ENCODE data around the gene ARID1A. TPM values are rescaled to one million over a fixed set of nuclear protein-coding genes. Genes with fewer than 3 reads are reported as not detected.

ARID1A gene
- total and polyA plus RNA-seq, 2 of the 8 experiments (the other 6 are each of a cell fraction or from before 2014, with no cell fraction given), result 52.1 to 103 TPM

- Histone ChIP-seq H4K5ac (ENCODE audit: insufficient read length, low read depth, low read length) (no peak overlapping the region), H3K79me2 (ENCODE audit: control insufficient read depth in 1 of 2, insufficient read depth in 2 of 2, low read length in 2 of 2) (peaks cover 0 to 72% of the 10 kb centered on the region in 2 experiments; a peak in 3 of 4 replicates), H2BK5ac (ENCODE audit: low read depth, low read length) (no peak overlapping the region), H2BK20ac (ENCODE audit: low read length) (no peak overlapping the region), H4K91ac (replicated peaks; ENCODE audit: insufficient read length, low read length) (no peak overlapping the region), H3K27ac (ENCODE audit: low read depth, low read length) (no peak overlapping the region), H3K23me2 (ENCODE audit: low read depth, low read length) (no peaks in the 10 kb centered on the region), H3K4me1 (replicated peaks in 1 of 4; ENCODE audit: control insufficient read depth in 3 of 4, insufficient read depth in 4 of 4, low read length in 3 of 4) (no peaks in the 10 kb centered on the region), H3K4me2 (ENCODE audit: insufficient read depth in 1 of 2, low read depth in 2 of 2, low read length in 2 of 2) (no peak overlapping the region), H3K56ac (replicated peaks; ENCODE audit: insufficient read length, low read depth, low read length) (no peak overlapping the region), H3K79me1 (ENCODE audit: low read depth, low read length) (peaks cover 13% of the 10 kb centered on the region), H2BK15ac (ENCODE audit: low read length) (no peak overlapping the region), H3K36me3 (ENCODE audit: control insufficient read depth in 2 of 4, insufficient read depth in 4 of 4, low read length in 3 of 4) (peaks cover 14 to 55% (median 34%) of the 10 kb centered on the region in 4 experiments), H2AK5ac (ENCODE audit: low read depth, low read length) (no peak overlapping the region), H3K4me3 (ENCODE audit: extremely low read depth in 1 of 4, insufficient read depth in 2 of 4, low read depth in 3 of 4, low read length in 4 of 4) (no peak overlapping the region), H3K9ac (replicated peaks in 1 of 4; ENCODE audit: extremely low read depth in 1 of 4, low read depth in 3 of 4, low read length in 3 of 4) (no peak overlapping the region), H3K18ac (ENCODE audit: extremely low read depth, low read length) (no peak overlapping the region), H2BK120ac (replicated peaks; ENCODE audit: low read depth, low read length) (no peak overlapping the region), H4K20me1 (replicated peaks in 1 of 2; ENCODE audit: control insufficient read depth in 1 of 2, insufficient read depth in 2 of 2, low read length in 2 of 2) (peaks cover 6 to 28% of the 10 kb centered on the region in 2 experiments), H3K4ac (replicated peaks; ENCODE audit: insufficient read length, low read depth, low read length) (no peak overlapping the region), H4K8ac (ENCODE audit: extremely low read depth, insufficient read depth, low read length) (no peak overlapping the region), H3K14ac (ENCODE audit: insufficient read length) (no peak overlapping the region), H2AFZ (ENCODE audit: low read length) (no peak overlapping the region), H3K23ac (ENCODE audit: insufficient read length) (no peak overlapping the region), H3K27me3 (replicated peaks in 1 of 4; ENCODE audit: control insufficient read depth in 3 of 4, extremely low read depth in 1 of 4, insufficient read depth in 3 of 4, low read length in 3 of 4) (no peaks in the 10 kb centered on the region), H3K9me3 (ENCODE audit: insufficient read depth in 2 of 2, low read depth in 1 of 2, low read length in 1 of 2) (no peaks in the 10 kb centered on the region), H2BK12ac (ENCODE audit: low read depth, low read length) (no peak overlapping the region)
- no peak for DNase-seq (ENCODE audit: low read depth in 1 of 2, low spot score in 2 of 2)
- WGBS, 2 experiments (ENCODE audit: extremely low coverage in 1 of 2, insufficient coverage in 1 of 2, insufficient read length in 1 of 2, insufficient replicate concordance in 2 of 2, low coverage in 1 of 2, low lambda C conversion rate in 2 of 2, missing lambda C conversion rate in 1 of 2), result 86% methylated on average over 5 of the region's 5 CpGs; no CpG with 5 or more reads in 1 of the 2 experiments
- ChIA-PET CTCF (ENCODE audit: partially characterized antibody) (interaction anchor here (0.6 to 1.4 kb wide), 2 partner anchors 30 to 179 kb away, joined by 3 read pairs; no protein-coding TSS in a partner anchor), POLR2A (ENCODE audit: partially characterized antibody) (interaction anchor here (0.7 to 1.8 kb wide), 2 partner anchors 55 to 57 kb away, joined by 3 to 5 read pairs; no protein-coding TSS in a partner anchor)
- FAIRE-seq, result no peak
- TF ChIP-seq EZH2 (IDR thresholded peaks at IDR 0.05; ENCODE audit: low read depth, low read length, severe bottlenecking) (no peak), KDM4A (IDR thresholded peaks at IDR 0.05; ENCODE audit: low read depth, low read length, severe bottlenecking) (no peak), POLR2A (IDR thresholded peaks at IDR 0.05; ENCODE audit: control extremely low read depth in 1 of 2, low read depth in 2 of 2, low read length in 2 of 2) (no peak), CHD1 (IDR thresholded peaks at IDR 0.05; ENCODE audit: low read depth, low read length) (no peak), JUN (IDR thresholded peaks at IDR 0.05; ENCODE audit: low read depth, low read length) (no peak), BRCA1 (IDR thresholded peaks at IDR 0.05; ENCODE audit: low read depth, low read length) (no peak), CBX8 (IDR thresholded peaks at IDR 0.05; ENCODE audit: borderline replicate concordance, low read depth, low read length) (no peak), ATF3 (IDR thresholded peaks at IDR 0.05; ENCODE audit: insufficient read depth, low read depth, low read length) (no peak), TEAD4 (IDR thresholded peaks at IDR 0.05; ENCODE audit: low read depth, low read length) (no peak), SIN3A (conservative IDR thresholded peaks at IDR 0.05 in 1 of 2, IDR thresholded peaks at IDR 0.05 in 1 of 2; ENCODE audit: low read depth in 1 of 2, low read length in 2 of 2) (no peak), CREB1 (IDR thresholded peaks at IDR 0.05) (no peak), YY1 (IDR thresholded peaks at IDR 0.05; ENCODE audit: low read depth, low read length) (no peak), SRF (IDR thresholded peaks at IDR 0.05; ENCODE audit: low read depth, low read length) (no peak)
These were observed 58.5 kb downstream of the ARID1A start for GRCh38 chr1:26754086-26754874.

Data from H1 (cell line).